NCI-H2196 (cell line): ENCODE measurements around the gene ARHGEF6.
"Not testable (repeated sequence)": the region's sequence is repeated elsewhere in the genome, so short reads cannot be mapped to it uniquely, and the experiment has no call there.

ENCODE experiments used
- DNase-seq: peaks from one replicate; lab custom pipeline; 2025; ENCODE audit not compliant: unreplicated experiment; lab: John Stamatoyannopoulos, UW

Gene ARHGEF6

GRCh38 chrX:136780763-136781162 lies at the start of gene ARHGEF6:
TSS of gene ARHGEF6 (minus strand) at chrX:136780932. CDS start at chrX:136780882, 50 bp downstream.
- DNase-seq, result no peak

- no peak for DNase-seq
Observed at GRCh38 chrX:136829413-136829812, 48.7 kb upstream of the ARHGEF6 start.

GRCh38 chrX:136828830-136829229 lies 48.1 kb upstream of the ARHGEF6 start:
- DNase-seq, result no peak

GRCh38 chrX:136827026-136827425 lies 46.3 kb upstream of the ARHGEF6 start:
- no peak for DNase-seq

- DNase-seq, result no peak
Observed at GRCh38 chrX:136825771-136826170, 45.0 kb upstream of the ARHGEF6 start.

- no peak for DNase-seq
Observed at GRCh38 chrX:136823175-136823574, 42.4 kb upstream of the ARHGEF6 start.

- no peak for DNase-seq
Observed at GRCh38 chrX:136822337-136823095, 41.8 kb upstream of the ARHGEF6 start.

GRCh38 chrX:136819756-136820155 lies 39.0 kb upstream of the ARHGEF6 start:
- not testable (repeated sequence) for DNase-seq

- DNase-seq, result no peak
Observed at GRCh38 chrX:136819031-136819703, 38.4 kb upstream of the ARHGEF6 start.

- no peak for DNase-seq
Observed at GRCh38 chrX:136816975-136817374, 36.2 kb upstream of the ARHGEF6 start.

- DNase-seq, result no peak
Observed at GRCh38 chrX:136814847-136815750, 34.4 kb upstream of the ARHGEF6 start.

GRCh38 chrX:136812286-136812685 lies 31.6 kb upstream of the ARHGEF6 start:
- no peak for DNase-seq

GRCh38 chrX:136810493-136810892 lies 29.8 kb upstream of the ARHGEF6 start:
- no peak for DNase-seq

- DNase-seq, result no peak
Observed at GRCh38 chrX:136806891-136807410, 26.2 kb upstream of the ARHGEF6 start.

- DNase-seq, result no peak
Observed at GRCh38 chrX:136802515-136802914, 21.8 kb upstream of the ARHGEF6 start.

- no peak for DNase-seq
Observed at GRCh38 chrX:136797787-136798186, 17.1 kb upstream of the ARHGEF6 start.

GRCh38 chrX:136795132-136795531 lies 14.4 kb upstream of the ARHGEF6 start:
- not testable (repeated sequence) for DNase-seq

GRCh38 chrX:136794660-136795059 lies 13.9 kb upstream of the ARHGEF6 start:
- DNase-seq, result not testable (repeated sequence)

- DNase-seq, result no peak
Observed at GRCh38 chrX:136794080-136794479, 13.3 kb upstream of the ARHGEF6 start.

- DNase-seq, result no peak
Observed at GRCh38 chrX:136789856-136790255, 9.1 kb upstream of the ARHGEF6 start.

GRCh38 chrX:136784231-136784630 lies 3.5 kb upstream of the ARHGEF6 start:
- no peak for DNase-seq
